ENCODE measurements around the gene PEX1.

Gene PEX1

GRCh38 chr7:92461027-92462003, 67.0 kb downstream of the PEX1 start:
- Histone ChIP-seq H3K4me3 (ENCODE audit: insufficient read depth, low read length, poor library complexity, severe bottlenecking) (no peak overlapping the region), H2AFZ (ENCODE audit: low read depth, low read length, severe bottlenecking) (peak overlapping the region; percentile 46), H4K20me1 (ENCODE audit: low read depth, low read length) (no peaks in the 10 kb centered on the region), H3K9me2 (replicated peaks; ENCODE audit: insufficient read depth, low read length) (no peaks in the 10 kb centered on the region), H3K36me3 (ENCODE audit: low read length) (peaks cover 4% of the 10 kb centered on the region; the same call in 1 of the 2 replicates), H3K9me3 (ENCODE audit: insufficient read depth, low read length) (no peaks in the 10 kb centered on the region), H3K27ac (ENCODE audit: low read depth, low read length) (no peak overlapping the region), H3K9ac (ENCODE audit: low read length) (no peak overlapping the region), H3K27me3 (ENCODE audit: low read length) (no peaks in the 10 kb centered on the region), H3K79me2 (ENCODE audit: insufficient read depth, low read length) (no peaks in the 10 kb centered on the region), H3K4me2 (ENCODE audit: low read depth, low read length, poor library complexity, severe bottlenecking) (no peak overlapping the region), H3F3A (ENCODE audit: insufficient read depth) (peaks cover 7% of the 10 kb centered on the region; the same call in 1 of the 2 replicates)
- TF ChIP-seq CTCF (IDR thresholded peaks at IDR 0.05; ENCODE audit: insufficient read depth, low read length, poor library complexity, severe bottlenecking) (peak; percentile 99), EZH2phosphoT487 (conservative IDR thresholded peaks at IDR 0.05; ENCODE audit: low read length) (no peak)

GRCh38 chr7:92460510-92460909, 67.8 kb downstream of the PEX1 start:
- no peaks in the 10 kb centered on the region for H3K9me3 ChIP-seq (ENCODE audit: insufficient read depth, low read length)
- no peak for TF ChIP-seq EZH2phosphoT487 (conservative IDR thresholded peaks at IDR 0.05; ENCODE audit: low read length)
- no peak for TF ChIP-seq CTCF (IDR thresholded peaks at IDR 0.05; ENCODE audit: insufficient read depth, low read length, poor library complexity, severe bottlenecking)

GRCh38 chr7:92460109-92460508, 68.2 kb downstream of the PEX1 start:
- Histone ChIP-seq H3K79me2 (ENCODE audit: insufficient read depth, low read length) (no peaks in the 10 kb centered on the region), H3K36me3 (ENCODE audit: low read length) (peaks cover 16% of the 10 kb centered on the region; the same call in 1 of the 2 replicates), H3K9ac (ENCODE audit: low read length) (no peak overlapping the region), H3F3A (ENCODE audit: insufficient read depth) (peaks cover 7% of the 10 kb centered on the region; the same call in 1 of the 2 replicates), H3K9me2 (replicated peaks; ENCODE audit: insufficient read depth, low read length) (no peaks in the 10 kb centered on the region), H3K27me3 (ENCODE audit: low read length) (no peaks in the 10 kb centered on the region), H2AFZ (ENCODE audit: low read depth, low read length, severe bottlenecking) (no peak overlapping the region), H4K20me1 (ENCODE audit: low read depth, low read length) (no peaks in the 10 kb centered on the region), H3K9me3 (ENCODE audit: insufficient read depth, low read length) (no peaks in the 10 kb centered on the region), H3K27ac (ENCODE audit: low read depth, low read length) (no peak overlapping the region), H3K4me2 (ENCODE audit: low read depth, low read length, poor library complexity, severe bottlenecking) (no peak overlapping the region), H3K4me3 (ENCODE audit: insufficient read depth, low read length, poor library complexity, severe bottlenecking) (no peak overlapping the region)
- TF ChIP-seq EZH2phosphoT487 (conservative IDR thresholded peaks at IDR 0.05; ENCODE audit: low read length): no peak
- TF ChIP-seq CTCF (IDR thresholded peaks at IDR 0.05; ENCODE audit: insufficient read depth, low read length, poor library complexity, severe bottlenecking): no peak

More at GRCh38 chr7:92460510-92460909, 67.8 kb downstream of the PEX1 start:
- no peaks in the 10 kb centered on the region for H3K79me2 ChIP-seq (ENCODE audit: insufficient read depth, low read length)
- no peaks in the 10 kb centered on the region for H3K27me3 ChIP-seq (ENCODE audit: low read length)
- no peaks in the 10 kb centered on the region for H4K20me1 ChIP-seq (ENCODE audit: low read depth, low read length)
- no peak overlapping the region for H3K4me3 ChIP-seq (ENCODE audit: insufficient read depth, low read length, poor library complexity, severe bottlenecking)
- H3K9ac ChIP-seq (ENCODE audit: low read length): no peak overlapping the region
- H3K4me2 ChIP-seq (ENCODE audit: low read depth, low read length, poor library complexity, severe bottlenecking): no peak overlapping the region
- no peak overlapping the region for H2AFZ ChIP-seq (ENCODE audit: low read depth, low read length, severe bottlenecking)
- H3F3A ChIP-seq (ENCODE audit: insufficient read depth): peaks cover 7% of the 10 kb centered on the region; the same call in 1 of the 2 replicates
- H3K9me2 ChIP-seq (replicated peaks; ENCODE audit: insufficient read depth, low read length): no peaks in the 10 kb centered on the region
- peaks cover 12% of the 10 kb centered on the region; the same call in 1 of the 2 replicates for H3K36me3 ChIP-seq (ENCODE audit: low read length)
- H3K27ac ChIP-seq (ENCODE audit: low read depth, low read length): no peak overlapping the region
